ENCODE data around the gene MTUS2.

DNA sequence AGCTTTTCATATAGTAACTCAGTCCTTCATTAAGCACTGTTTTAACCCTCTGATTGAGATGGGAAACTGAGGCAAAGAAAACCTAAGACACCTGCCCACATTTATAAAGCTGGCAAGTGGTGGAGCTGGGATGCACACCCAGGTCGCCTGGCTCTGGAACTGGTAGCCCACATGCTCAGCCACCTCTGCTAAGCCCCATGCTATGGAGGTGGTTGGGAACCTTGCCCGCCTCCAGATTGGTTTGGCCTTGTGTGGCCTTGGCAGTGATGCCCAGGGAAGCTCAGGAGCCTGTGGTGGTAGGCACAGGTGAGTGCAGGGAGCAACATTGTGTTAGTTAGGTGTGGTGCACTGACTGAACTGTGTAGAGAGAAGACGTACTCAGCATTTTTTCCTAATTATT, 370.2 kb downstream of the MTUS2 start:
- TF ChIP-seq POLR2A (IDR thresholded peaks at IDR 0.05; ENCODE audit: low read length) (no peak), GATA1 (IDR thresholded peaks at IDR 0.05; ENCODE audit: low read depth, low read length) (no peak)

Measured in erythroblast (primary cell).